ENCODE measurements around the gene USP17L15.
"Not testable (repeated sequence)": the region's sequence is repeated elsewhere in the genome, so short reads cannot be mapped to it uniquely, and the experiment has no call there.

USP17L15 gene

GRCh38 chr4:9234085-9234484 lies at the start of gene USP17L15:
TSS of gene USP17L15 (plus strand) at chr4:9234385. CDS start at chr4:9234385, 0 bp downstream.
- not testable (repeated sequence) for DNase-seq

GRCh38 chr4:9210357-9210756 lies 23.8 kb upstream of the USP17L15 start, which contains the start of gene USP17L10:
TSS of gene USP17L10 (plus strand) at chr4:9210657. CDS start at chr4:9210657, 0 bp downstream.
- not testable (repeated sequence) for DNase-seq

GRCh38 chr4:9214701-9215100 lies 19.5 kb upstream of the USP17L15 start:
- DNase-seq = not testable (repeated sequence)

GRCh38 chr4:9215105-9215504 lies 19.1 kb upstream of the USP17L15 start, which contains the start of gene USP17L11:
TSS of gene USP17L11 (plus strand) at chr4:9215405. CDS start at chr4:9215405, 0 bp downstream.
- not testable (repeated sequence) for DNase-seq

GRCh38 chr4:9219852-9220251 lies 14.3 kb upstream of the USP17L15 start, which contains the start of gene USP17L12:
TSS of gene USP17L12 (plus strand) at chr4:9220152. CDS start at chr4:9220152, 0 bp downstream.
- DNase-seq = not testable (repeated sequence)

- DNase-seq = not testable (repeated sequence)
Measured at GRCh38 chr4:9224596-9224995, 9.6 kb upstream of the USP17L15 start, which contains the start of gene USP17L13. TSS of gene USP17L13 (plus strand) at chr4:9224896. CDS start at chr4:9224896, 0 bp downstream.

GRCh38 chr4:9230249-9230648 lies 3.9 kb upstream of the USP17L15 start:
- not testable (repeated sequence) for DNase-seq

- DNase-seq = peak; percentile 0
Measured at GRCh38 chr4:9238461-9238860, 4.3 kb downstream of the USP17L15 start.

GRCh38 chr4:9243579-9243978 lies 9.4 kb downstream of the USP17L15 start, which contains the start of gene USP17L17:
TSS of gene USP17L17 (plus strand) at chr4:9243879. CDS start at chr4:9243879, 0 bp downstream.
- not testable (repeated sequence) for DNase-seq

- DNase-seq = not testable (repeated sequence)
Measured at GRCh38 chr4:9247953-9248680, 13.9 kb downstream of the USP17L15 start, which contains the start of gene USP17L18. TSS of gene USP17L18 (plus strand) at chr4:9248630. CDS start at chr4:9248630, 0 bp downstream.

- not testable (repeated sequence) for DNase-seq
Measured at GRCh38 chr4:9253078-9253477, 18.9 kb downstream of the USP17L15 start, which contains the start of gene USP17L19. TSS of gene USP17L19 (plus strand) at chr4:9253378. CDS start at chr4:9253378, 0 bp downstream.

- DNase-seq = not testable (repeated sequence)
Measured at GRCh38 chr4:9257824-9258223, 23.6 kb downstream of the USP17L15 start, which contains the start of gene USP17L20. TSS of gene USP17L20 (plus strand) at chr4:9258124. CDS start at chr4:9258124, 0 bp downstream.

- not testable (repeated sequence) for DNase-seq
Measured at GRCh38 chr4:9262572-9262971, 28.4 kb downstream of the USP17L15 start, which contains the start of gene USP17L21. TSS of gene USP17L21 (plus strand) at chr4:9262872. CDS start at chr4:9262872, 0 bp downstream.

GRCh38 chr4:9267319-9267718 lies 33.1 kb downstream of the USP17L15 start, which contains the start of gene USP17L22:
TSS of gene USP17L22 (plus strand) at chr4:9267619. CDS start at chr4:9267619, 0 bp downstream.
- DNase-seq = not testable (repeated sequence)

GRCh38 chr4:9271719-9272118 lies 37.5 kb downstream of the USP17L15 start:
- not testable (repeated sequence) for DNase-seq
